IMR-90 (cell line): ENCODE results near the gene DUT. TPM values are rescaled to one million over a fixed set of nuclear protein-coding genes. Genes with fewer than 3 reads are reported as not detected.
A peak's percentile ranks its signal among the peaks of the same experiment; 100 is the strongest.

ENCODE experiments used
- ATAC-seq: fragments of 200-7000 bp; cut with Tn5 transposase; 2 replicates; pipeline ENCODE4 v1.9.1; 2020; ENCODE audit warnings: low read depth, mild to moderate bottlenecking, moderate library complexity
- Bru-seq: library from RNA; stranded (reverse); fragments of 400-500 nt; gene quantifications from one replicate; lab custom pipeline; 2021; lab: Mats Ljungman, UMichigan
- BruChase-seq, 2 experiments: library from RNA; stranded (reverse); fragments of 400-500 nt; gene quantifications; one replicate each; lab custom pipeline; 2021; lab: Mats Ljungman, UMichigan
- BruUV-seq: library from RNA; stranded (reverse); fragments of 400-500 nt; replicated peaks from 2 replicates; lab custom pipeline; 2021; lab: Mats Ljungman, UMichigan
- CTCF ChIA-PET: fragments of 300-600 bp; formaldehyde crosslinking; extraction: SDS; loops from one replicate; lab custom pipeline; 2021; ENCODE audit warnings: antibody characterized with exemption; lab: Yijun Ruan, JAX
- POLR2A ChIA-PET: fragments of 300-600 bp; sonication (Branson Sonifier 250); formaldehyde crosslinking; loops from one replicate; lab custom pipeline; 2022; ENCODE audit warnings: antibody characterized with exemption; ENCODE audit not compliant: unreplicated experiment; lab: Charles Lee
- DNase-seq: peaks from one replicate; pipeline ENCODE4 v3.0.0; 2013
- H2AFZ ChIP-seq: replicated peaks from 2 replicates; pipeline ENCODE3; 2013; ENCODE audit warnings: low read length, mild to moderate bottlenecking; ENCODE audit not compliant: poor library complexity
- H2AK5ac ChIP-seq: 2 replicates; pipeline ENCODE4 v1.6.1; 2013; ENCODE audit warnings: low read depth, low read length, inconsistent platforms
- H2AK9ac ChIP-seq: replicated peaks from 2 replicates; pipeline ENCODE3; 2013; ENCODE audit warnings: mild to moderate bottlenecking, low read depth, low read length, moderate library complexity; ENCODE audit not compliant: poor library complexity
- H2BK120ac ChIP-seq: 2 replicates; pipeline ENCODE4 v1.6.1; 2013; ENCODE audit warnings: low read depth, low read length, inconsistent platforms
- H2BK15ac ChIP-seq: 3 replicates; pipeline ENCODE4 v1.6.1; 2013; ENCODE audit warnings: low read depth, low read length, inconsistent platforms
- H2BK20ac ChIP-seq: 2 replicates; pipeline ENCODE4 v1.6.1; 2013; ENCODE audit warnings: low read depth, mild to moderate bottlenecking, inconsistent platforms, low read length, moderate library complexity
- H2BK5ac ChIP-seq: 2 replicates; pipeline ENCODE4 v1.6.1; 2013; ENCODE audit warnings: mild to moderate bottlenecking, low read depth, low read length, inconsistent platforms; ENCODE audit not compliant: poor library complexity, severe bottlenecking
- H3K14ac ChIP-seq: replicated peaks from 2 replicates; pipeline ENCODE4 v1.6.1; 2013; ENCODE audit warnings: low read depth, low read length, inconsistent platforms
- H3K18ac ChIP-seq: 2 replicates; pipeline ENCODE4 v1.6.1; 2013; ENCODE audit warnings: low read depth, low read length, control low read depth
- H3K23ac ChIP-seq: 2 replicates; pipeline ENCODE4 v1.6.1; 2013; ENCODE audit warnings: low read depth, low read length, inconsistent platforms
- H3K27ac ChIP-seq: 2 replicates; pipeline ENCODE4 v1.5.1; 2013; ENCODE audit warnings: mild to moderate bottlenecking, control low read depth, low read length; ENCODE audit not compliant: insufficient read depth
- H3K27me3 ChIP-seq: 2 replicates; pipeline ENCODE4 v1.6.1; 2013; ENCODE audit warnings: low read length; ENCODE audit not compliant: control insufficient read depth, insufficient read depth
- H3K36me3 ChIP-seq: 2 replicates; pipeline ENCODE4 v1.6.1; 2013; ENCODE audit warnings: low read length, mixed read lengths; ENCODE audit not compliant: control insufficient read depth, insufficient read depth
- H3K4ac ChIP-seq: 2 replicates; pipeline ENCODE4 v1.6.1; 2013; ENCODE audit warnings: low read depth, low read length, inconsistent platforms
- H3K4me1 ChIP-seq: 2 replicates; pipeline ENCODE4 v1.6.1; 2013; ENCODE audit warnings: low read length, mixed read lengths; ENCODE audit not compliant: control insufficient read depth, insufficient read depth
- H3K4me2 ChIP-seq: 2 replicates; pipeline ENCODE4 v1.6.1; 2013; ENCODE audit warnings: low read depth, mild to moderate bottlenecking, control low read depth, low read length, moderate library complexity
- H3K4me3 ChIP-seq: 2 replicates; pipeline ENCODE4 v1.5.1; 2013; ENCODE audit warnings: low read depth, mild to moderate bottlenecking, control low read depth, low read length, moderate library complexity; ENCODE audit not compliant: insufficient read depth
- H3K56ac ChIP-seq: 2 replicates; pipeline ENCODE4 v1.6.1; 2013; ENCODE audit warnings: low read length, inconsistent platforms; ENCODE audit not compliant: insufficient read depth; ENCODE audit errors: extremely low read depth
- H3K79me1 ChIP-seq, 2 experiments: 2 replicates each; pipeline ENCODE4 v1.6.1; 2013; ENCODE audit warnings: low read length in 2 of 2, inconsistent platforms in 1 of 2, low read depth in 1 of 2
- H3K9ac ChIP-seq: 2 replicates; pipeline ENCODE4 v1.6.1; 2013; ENCODE audit warnings: low read depth, low read length, control low read depth
- H3K9me1 ChIP-seq: 2 replicates; pipeline ENCODE4 v1.6.1; 2013; ENCODE audit warnings: low read length, inconsistent platforms; ENCODE audit not compliant: insufficient read depth
- H3K9me3 ChIP-seq: 2 replicates; pipeline ENCODE4 v1.6.1; 2013; ENCODE audit warnings: low read length; ENCODE audit not compliant: control insufficient read depth, insufficient read depth
- H4K20me1 ChIP-seq: 2 replicates; pipeline ENCODE4 v1.6.1; 2013; ENCODE audit warnings: low read length, inconsistent platforms; ENCODE audit not compliant: insufficient read depth
- H4K5ac ChIP-seq: 2 replicates; pipeline ENCODE4 v1.6.1; 2013; ENCODE audit warnings: mild to moderate bottlenecking, low read depth, low read length, control low read depth
- H4K8ac ChIP-seq, 2 experiments: 2 replicates each; pipeline ENCODE4 v1.6.1; 2013; ENCODE audit warnings: low read depth in 2 of 2, low read length in 2 of 2, control low read depth in 1 of 2, inconsistent platforms in 1 of 2
- H4K91ac ChIP-seq: 2 replicates; pipeline ENCODE4 v1.6.1; 2013; ENCODE audit warnings: low read depth, low read length, inconsistent platforms; ENCODE audit not compliant: insufficient read depth
- BHLHE40 ChIP-seq: fragments of 150-350 bp; IDR thresholded peaks from 2 replicates; pipeline ENCODE4 v1.6.1; 2016; ENCODE audit warnings: mild to moderate bottlenecking, low read depth, low read length
- CEBPB ChIP-seq: IDR thresholded peaks from 2 replicates; pipeline ENCODE4 v1.6.1; 2012; ENCODE audit warnings: low read depth, low read length, improper control_type of control experiment
- CHD1 ChIP-seq: IDR thresholded peaks from 2 replicates; pipeline ENCODE4 v1.6.1; 2012; ENCODE audit warnings: low read depth, low read length, improper control_type of control experiment
- FOS ChIP-seq: fragments of 150-350 bp; IDR thresholded peaks from 2 replicates; pipeline ENCODE4 v1.6.1; 2016; ENCODE audit warnings: low read depth, low read length
- MAZ ChIP-seq: IDR thresholded peaks from 2 replicates; pipeline ENCODE4 v1.6.1; 2012; ENCODE audit warnings: low read depth, mild to moderate bottlenecking, low read length, improper control_type of control experiment, moderate library complexity, borderline replicate concordance
- MXI1 ChIP-seq: IDR thresholded peaks from 2 replicates; pipeline ENCODE4 v1.6.1; 2012; ENCODE audit warnings: low read depth, mild to moderate bottlenecking, low read length, moderate library complexity, borderline replicate concordance
- NFE2L2 ChIP-seq: fragments of 150-350 bp; IDR thresholded peaks from 2 replicates; pipeline ENCODE4 v1.6.1; 2016; ENCODE audit warnings: low read depth, mild to moderate bottlenecking, low read length
- POLR2A ChIP-seq: IDR thresholded peaks from 2 replicates; pipeline ENCODE4 v1.6.1; 2012; ENCODE audit warnings: mild to moderate bottlenecking, low read depth, low read length
- RAD21 ChIP-seq: IDR thresholded peaks from 2 replicates; pipeline ENCODE4 v1.6.1; 2012; ENCODE audit warnings: low read length, improper control_type of control experiment
- RCOR1 ChIP-seq: IDR thresholded peaks from 2 replicates; pipeline ENCODE4 v1.6.1; 2012; ENCODE audit warnings: mild to moderate bottlenecking, low read length, improper control_type of control experiment; ENCODE audit not compliant: insufficient replicate concordance
- RFX5 ChIP-seq: IDR thresholded peaks from 2 replicates; pipeline ENCODE4 v1.8.0; 2012; ENCODE audit warnings: low read depth, mild to moderate bottlenecking, low read length, moderate library complexity
- SMC3 ChIP-seq: fragments of 150-350 bp; IDR thresholded peaks from 2 replicates; pipeline ENCODE4 v1.6.1; 2016; ENCODE audit warnings: low read depth, mild to moderate bottlenecking, antibody characterized with exemption, low read length, moderate library complexity
- WGBS, 2 experiments: methylation state at CpG; one replicate each; pipeline versions ENCODE4 v1.1.5 to v1.1.7; 2013; ENCODE audit warnings: missing lambda C conversion rate in 2 of 2; ENCODE audit not compliant: insufficient read length in 1 of 2; ENCODE audit errors: extremely low coverage in 2 of 2; 5-methylcytosine and 5-hydroxymethylcytosine counted together
- dilution Hi-C: fragments of 300-500 bp; cut with HindIII; formaldehyde crosslinking; loops from one replicate; pipeline ENCODE4 v1.14.3; 2018; ENCODE audit warnings: low sequenced_read_pairs; ENCODE audit not compliant: unreplicated experiment
- in situ Hi-C: fragments of 300-500 bp; cut with MboI; formaldehyde crosslinking; loops from 3 replicates; pipeline ENCODE4 v1.14.3; 2019; ENCODE audit warnings: low sequenced_read_pairs, inconsistent platforms, mixed read lengths
- intact Hi-C: fragments of 100-400 bp; cut with micrococcal nuclease; formaldehyde crosslinking; loops from 2 replicates; pipeline ENCODE4 v1.10.0; 2022
- long read RNA-seq: library from polyadenylated mRNA; unstranded; transcript quantifications from one replicate; pipeline ENCODE4 v2.0.0, GENCODE V29; 2021; ENCODE audit not compliant: unreplicated experiment
- polyA plus RNA-seq, 3 experiments: library from polyadenylated mRNA; depleted of rRNA; stranded (reverse); fragments of >200 nt; gene quantifications; 2 replicates each; pipeline ENCODE4 v1.2.3, GENCODE V29; 2012; ENCODE audit warnings: low replicate concordance in 1 of 3
- total RNA-seq: library from RNA; depleted of rRNA; stranded (reverse); fragments of >200 nt; gene quantifications from 2 replicates; pipeline ENCODE4 v1.2.3, GENCODE V29; 2012; rRNA removed
- TF ChIP-seq, protein P1 (sequence below): conservative IDR thresholded peaks from 2 replicates; pipeline ENCODE4 v1.5.1; 2012; ENCODE audit warnings: mild to moderate bottlenecking, low read depth, low read length, improper control_type of control experiment

DUT gene
- total RNA-seq (18.8 and 30.3 TPM in 2 replicates), polyA plus RNA-seq (2012; rRNA removed) (36.4 and 39.9 TPM in 2 replicates), Bru-seq, nascent RNA (percentile 56 among the genes with signal in this experiment), BruChase-seq, experiment 1, labeled RNA remaining after a 6-hour chase (percentile 55 among the genes with signal in this experiment), BruChase-seq, experiment 2, labeled RNA remaining after a 2-hour chase (percentile 52 among the genes with signal in this experiment)
- 39.8 and 45.8 TPM in 2 replicates for polyA plus RNA-seq (2012; cell fraction: cytosol; rRNA removed)
- 38.6 and 56.4 TPM in 2 replicates for polyA plus RNA-seq (2012; cell fraction: nucleus; rRNA removed; ENCODE audit: low replicate concordance)
- long read RNA-seq, transcript DUT-202 (6 exons, 1,935 nt): minor isoform, 18 of 80 reads
- long read RNA-seq, transcript DUT-205 (7 exons, 769 nt): minor isoform, 8 of 80 reads
- long read RNA-seq, transcript DUT-201 (7 exons, 2,147 nt): major isoform, 47 of 80 reads
- long read RNA-seq, partial matches to known transcripts: 3 of 80 reads
- long read RNA-seq, other reads (novel, unspliced or antisense): 2 of 80 reads

DNA sequence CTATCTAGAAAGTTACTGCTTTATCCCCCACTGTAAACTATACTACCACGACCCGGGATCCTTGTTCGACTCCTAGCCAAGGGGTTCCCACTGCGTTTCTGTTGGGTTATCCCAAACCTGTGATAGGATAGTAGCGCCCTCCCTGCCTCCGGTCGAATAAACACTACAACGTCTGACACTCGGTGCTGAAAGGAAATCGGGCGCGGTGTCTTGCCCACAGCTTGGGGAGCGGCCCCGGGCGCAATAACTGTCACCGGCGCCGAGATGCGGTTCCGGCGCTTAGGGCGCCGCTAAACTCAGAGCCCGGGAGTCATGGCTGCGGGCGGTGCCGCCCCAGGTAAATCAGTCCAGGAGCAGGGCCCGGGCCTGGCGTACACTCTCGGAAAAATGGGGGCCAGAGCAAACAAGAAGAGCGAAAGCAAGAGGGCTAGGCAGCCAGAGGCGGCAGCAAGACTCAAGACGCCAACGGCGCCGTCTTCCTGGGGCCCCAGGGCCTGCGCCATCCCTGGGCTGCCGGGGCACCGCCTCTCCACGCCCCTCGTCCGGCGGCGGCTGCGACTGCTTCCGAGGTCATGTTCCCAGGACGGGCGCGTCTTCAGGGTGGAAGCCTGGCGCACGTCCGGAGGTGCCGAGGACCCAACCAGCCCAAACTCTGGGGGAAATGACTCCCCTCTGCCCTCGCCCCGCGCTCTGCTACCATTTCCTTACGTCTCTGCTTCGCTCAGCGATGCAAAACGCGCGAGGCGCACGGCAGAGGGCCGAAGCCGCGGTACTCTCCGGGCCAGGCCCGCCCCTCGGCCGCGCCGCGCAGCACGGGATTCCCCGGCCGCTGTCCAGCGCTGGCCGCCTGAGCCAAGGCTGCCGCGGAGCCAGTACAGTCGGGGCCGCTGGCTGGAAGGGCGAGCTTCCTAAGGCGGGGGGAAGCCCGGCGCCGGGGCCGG, at the start of gene DUT:
Gene DUT, plus strand, starts transcription at position 575 of the 941 bp plus-strand sequence. Its CDS starts 87 bp downstream, at position 662.
- Histone ChIP-seq H2BK20ac (peak within 1 kb of the TSS; percentile 98), H3K4me2 (peak within 1 kb of the TSS; percentile 96), H2BK5ac (peak within 1 kb of the TSS; percentile 95), H3K14ac (peak within 1 kb of the TSS; percentile 100), H3K9me3 (no peaks in the 10 kb centered on the region), H2AK9ac (peak within 1 kb of the TSS; percentile 99), H2AK5ac (peak within 1 kb of the TSS; percentile 84; the same call in 1 of the 2 replicates), H3K23ac (peak within 1 kb of the TSS; percentile 99), H3K18ac (peak within 1 kb of the TSS; percentile 99), H4K91ac (peak within 1 kb of the TSS; percentile 97), H3K36me3 (peaks cover 7% of the 10 kb centered on the region), H3K56ac (peak within 1 kb of the TSS; percentile 88), H3K27me3 (no peaks in the 10 kb centered on the region), H4K8ac (peak within 1 kb of the TSS; percentile 57 to 100), H3K4ac (peak within 1 kb of the TSS; percentile 99), H4K20me1 (peaks cover 10% of the 10 kb centered on the region), H3K79me1 (peaks cover 6 to 40% of the 10 kb centered on the region in 2 experiments; a peak in 3 of 4 replicates), H3K4me1 (peaks cover 3% of the 10 kb centered on the region), H2AFZ (peak within 1 kb of the TSS; percentile 96), H3K27ac (peak within 1 kb of the TSS; percentile 90), H4K5ac (peak within 1 kb of the TSS; percentile 97), H3K9ac (peak within 1 kb of the TSS; percentile 91), H3K9me1 (peaks cover 4% of the 10 kb centered on the region), H2BK15ac (peak within 1 kb of the TSS; percentile 27; the same call in 1 of the 3 replicates), H3K4me3 (peak within 1 kb of the TSS; percentile 95), H2BK120ac (peak within 1 kb of the TSS; percentile 99)
- 1% methylated on average over 40 of the region's 89 CpGs; no CpG with 5 or more reads in 1 of the 2 experiments for WGBS, 2 experiments
- in situ Hi-C loops: no loop called here
- intact Hi-C loops: no loop called here
- DNase-seq (peak; percentile 74), ATAC-seq (peak; percentile 91)
- BruUV-seq: TSS peak; percentile 42
- ChIA-PET CTCF (no interaction called here), POLR2A (interaction anchor here (0.6 kb wide), 1 partner anchor 752 kb away, joined by 3 read pairs; no protein-coding TSS in a partner anchor)
- dilution Hi-C loops: no loop called here
- TF ChIP-seq RCOR1 (no peak), RFX5 (no peak), FOS (no peak), MAZ (peak; percentile 75; the same call in 1 of the 2 replicates), MXI1 (peak; percentile 93), BHLHE40 (peak; percentile 71; the same call in 1 of the 2 replicates), NFE2L2 (no peak), RAD21 (no peak), POLR2A (peak; percentile 70; the same call in 1 of the 2 replicates), CEBPB (no peak), CHD1 (0 out of 2 replicates have a peak, but pooled peaks have one; percentile 41), SMC3 (no peak)
- TF ChIP-seq, protein P1, sequence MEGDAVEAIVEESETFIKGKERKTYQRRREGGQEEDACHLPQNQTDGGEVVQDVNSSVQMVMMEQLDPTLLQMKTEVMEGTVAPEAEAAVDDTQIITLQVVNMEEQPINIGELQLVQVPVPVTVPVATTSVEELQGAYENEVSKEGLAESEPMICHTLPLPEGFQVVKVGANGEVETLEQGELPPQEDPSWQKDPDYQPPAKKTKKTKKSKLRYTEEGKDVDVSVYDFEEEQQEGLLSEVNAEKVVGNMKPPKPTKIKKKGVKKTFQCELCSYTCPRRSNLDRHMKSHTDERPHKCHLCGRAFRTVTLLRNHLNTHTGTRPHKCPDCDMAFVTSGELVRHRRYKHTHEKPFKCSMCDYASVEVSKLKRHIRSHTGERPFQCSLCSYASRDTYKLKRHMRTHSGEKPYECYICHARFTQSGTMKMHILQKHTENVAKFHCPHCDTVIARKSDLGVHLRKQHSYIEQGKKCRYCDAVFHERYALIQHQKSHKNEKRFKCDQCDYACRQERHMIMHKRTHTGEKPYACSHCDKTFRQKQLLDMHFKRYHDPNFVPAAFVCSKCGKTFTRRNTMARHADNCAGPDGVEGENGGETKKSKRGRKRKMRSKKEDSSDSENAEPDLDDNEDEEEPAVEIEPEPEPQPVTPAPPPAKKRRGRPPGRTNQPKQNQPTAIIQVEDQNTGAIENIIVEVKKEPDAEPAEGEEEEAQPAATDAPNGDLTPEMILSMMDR: peak; percentile 16; the same call in 1 of the 2 replicates
